Measurements from ENCODE around the gene CDK6. TPM values are rescaled to one million over a fixed set of nuclear protein-coding genes. Genes with fewer than 3 reads are reported as not detected.

CDK6 gene
- total RNA-seq, 1 experiment from 2014 or later, result 124 TPM

- no peak for TF ChIP-seq CTCF (IDR thresholded peaks at IDR 0.05; ENCODE audit: unreplicated experiment)
- BruUV-seq (replicated peaks), result TSS peak; percentile 11
These were observed 112.4 kb downstream of the CDK6 start for GRCh38 chr7:92723943-92724342.

GRCh38 chr7:92723205-92723604, 113.2 kb downstream of the CDK6 start:
- Mint-ChIP-seq H3K27ac (ENCODE audit: low read depth, unreplicated experiment) (peak overlapping the region; percentile 9), H3K27me3 (ENCODE audit: insufficient read depth, unreplicated experiment) (no peaks in the 10 kb centered on the region), H3K9me3 (ENCODE audit: unreplicated experiment) (no peaks in the 10 kb centered on the region), H3K4me1 (ENCODE audit: insufficient read depth, unreplicated experiment) (peaks cover 23% of the 10 kb centered on the region), H3K4me3 (ENCODE audit: unreplicated experiment) (no peak overlapping the region), H3K36me3 (ENCODE audit: insufficient read depth, unreplicated experiment) (peaks cover 26% of the 10 kb centered on the region)
- no peak for TF ChIP-seq CTCF (IDR thresholded peaks at IDR 0.05; ENCODE audit: unreplicated experiment)
- DNase-seq (ENCODE audit: unreplicated experiment), result no peak
- no TSS peak for BruUV-seq (replicated peaks)
- intact Hi-C loops (cut with micrococcal nuclease), result no loop called here
- ChIA-PET CTCF (interaction anchor here (0.6 kb wide), 1 partner anchor 265 kb away, joined by 5 read pairs; no protein-coding TSS in a partner anchor), POLR2A (interaction anchor here (1.8 kb wide), 1 partner anchor 28 kb away, joined by 9 read pairs; no protein-coding TSS in a partner anchor)

More at GRCh38 chr7:92723943-92724342, 112.4 kb downstream of the CDK6 start:
- H3K4me3 Mint-ChIP-seq (ENCODE audit: unreplicated experiment), result no peak overlapping the region
- no peaks in the 10 kb centered on the region for H3K27me3 Mint-ChIP-seq (ENCODE audit: insufficient read depth, unreplicated experiment)
- no peaks in the 10 kb centered on the region for H3K9me3 Mint-ChIP-seq (ENCODE audit: unreplicated experiment)
- peaks cover 16% of the 10 kb centered on the region for H3K4me1 Mint-ChIP-seq (ENCODE audit: insufficient read depth, unreplicated experiment)
- intact Hi-C loops (cut with micrococcal nuclease), result no loop called here
- POLR2A ChIA-PET, result interaction anchor here (0.6 to 1.0 kb wide), 2 partner anchors 9 to 13 kb away, joined by 3 to 4 read pairs; no protein-coding TSS in a partner anchor
- no peak overlapping the region for H3K27ac Mint-ChIP-seq (ENCODE audit: low read depth, unreplicated experiment)
- peaks cover 26% of the 10 kb centered on the region for H3K36me3 Mint-ChIP-seq (ENCODE audit: insufficient read depth, unreplicated experiment)
- DNase-seq (ENCODE audit: unreplicated experiment), result no peak
- CTCF ChIA-PET, result interaction anchor here (0.6 to 2.2 kb wide), 3 partner anchors 17 to 265 kb away, joined by 4 to 6 read pairs (median 5); no protein-coding TSS in a partner anchor

DNA sequence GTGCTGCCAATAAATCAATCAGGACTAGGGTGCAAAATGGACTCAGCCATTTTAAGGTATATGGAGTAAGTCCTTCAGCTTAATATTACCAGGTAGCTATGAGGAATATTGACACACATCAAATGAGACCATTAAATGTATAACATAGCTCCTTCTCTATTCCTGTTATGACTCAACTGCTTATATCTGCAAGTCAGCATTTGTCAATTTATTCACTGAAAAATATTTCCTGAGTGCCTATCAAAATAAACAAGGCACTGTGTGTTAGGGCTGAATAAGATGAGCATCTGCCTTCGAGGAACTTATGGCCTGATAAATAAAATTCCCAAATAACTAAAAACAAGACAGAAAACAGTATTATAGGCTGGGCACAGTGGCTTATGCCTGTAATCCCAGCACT, 113.8 kb downstream of the CDK6 start:
- TF ChIP-seq CTCF (IDR thresholded peaks at IDR 0.05; ENCODE audit: unreplicated experiment), result no peak
- no peak overlapping the region for H3K4me3 Mint-ChIP-seq (ENCODE audit: unreplicated experiment)
- H3K4me1 Mint-ChIP-seq (ENCODE audit: insufficient read depth, unreplicated experiment), result peaks cover 23% of the 10 kb centered on the region
- H3K36me3 Mint-ChIP-seq (ENCODE audit: insufficient read depth, unreplicated experiment), result peaks cover 26% of the 10 kb centered on the region
- no peak for DNase-seq (ENCODE audit: unreplicated experiment)
- ChIA-PET POLR2A (interaction anchor here (0.9 to 1.8 kb wide), 8 partner anchors 8 to 321 kb away, joined by 3 to 9 read pairs (median 4); no protein-coding TSS in a partner anchor), CTCF (interaction anchor here (0.6 to 1.1 kb wide), 2 partner anchors 8 to 27 kb away, joined by 3 read pairs; no protein-coding TSS in a partner anchor)
- no peaks in the 10 kb centered on the region for H3K27me3 Mint-ChIP-seq (ENCODE audit: insufficient read depth, unreplicated experiment)
- H3K27ac Mint-ChIP-seq (ENCODE audit: low read depth, unreplicated experiment), result peak overlapping the region; percentile 9
- intact Hi-C loops (cut with micrococcal nuclease), result no loop called here
- no peaks in the 10 kb centered on the region for H3K9me3 Mint-ChIP-seq (ENCODE audit: unreplicated experiment)
- no TSS peak for BruUV-seq (replicated peaks)

GRCh38 chr7:92720604-92721350, 115.6 kb downstream of the CDK6 start:
- CTCF ChIA-PET, result interaction anchor here (0.6 to 1.3 kb wide), 2 partner anchors 25 to 78 kb away, joined by 3 to 5 read pairs; no protein-coding TSS in a partner anchor
- H3K27ac Mint-ChIP-seq (ENCODE audit: low read depth, unreplicated experiment), result no peak overlapping the region
- peaks cover 26% of the 10 kb centered on the region for H3K36me3 Mint-ChIP-seq (ENCODE audit: insufficient read depth, unreplicated experiment)

More at GRCh38 chr7:92720604-92721350, 115.6 kb downstream of the CDK6 start:
- POLR2A ChIA-PET, result interaction anchor here (0.5 to 1.8 kb wide), 7 partner anchors 8 to 318 kb away, joined by 3 to 8 read pairs (median 3); no protein-coding TSS in a partner anchor
- Mint-ChIP-seq H3K4me3 (ENCODE audit: unreplicated experiment) (no peak overlapping the region), H3K4me1 (ENCODE audit: insufficient read depth, unreplicated experiment) (peaks cover 29% of the 10 kb centered on the region), H3K27me3 (ENCODE audit: insufficient read depth, unreplicated experiment) (no peaks in the 10 kb centered on the region), H3K9me3 (ENCODE audit: unreplicated experiment) (no peaks in the 10 kb centered on the region)
- no peak for TF ChIP-seq CTCF (IDR thresholded peaks at IDR 0.05; ENCODE audit: unreplicated experiment)
- intact Hi-C loops (cut with micrococcal nuclease), result no loop called here
- no peak for DNase-seq (ENCODE audit: unreplicated experiment)
- no TSS peak for BruUV-seq (replicated peaks)
